ENCODE data around the gene PPP1R8.

DNA sequence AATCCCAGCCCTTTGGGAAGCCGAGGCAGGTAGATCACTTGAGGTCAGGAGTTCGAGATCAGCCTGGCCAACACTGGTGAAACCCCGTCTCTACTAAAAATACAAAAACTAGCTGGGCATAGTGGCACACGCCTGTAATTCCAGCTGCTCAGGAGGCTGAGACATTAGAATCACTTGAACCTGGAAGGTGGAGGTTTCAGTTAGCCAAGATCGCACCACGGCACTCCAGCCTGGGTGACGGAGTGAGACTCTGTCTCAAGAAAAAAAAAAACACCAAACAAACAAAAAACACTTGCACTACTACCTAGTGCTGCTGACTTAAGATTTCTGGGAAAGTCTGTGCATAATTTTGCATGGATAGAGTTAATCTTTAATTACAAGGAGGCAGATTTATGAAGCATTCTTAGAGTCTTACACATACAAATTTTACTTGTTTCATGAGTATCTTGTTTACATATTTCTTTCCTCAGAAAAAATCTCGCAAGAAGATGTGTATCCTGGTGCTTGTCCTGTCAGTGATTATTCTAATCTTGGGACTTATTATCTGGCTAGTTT lies 8.7 kb upstream of the PPP1R8 start:
- TF ChIP-seq, protein P1, sequence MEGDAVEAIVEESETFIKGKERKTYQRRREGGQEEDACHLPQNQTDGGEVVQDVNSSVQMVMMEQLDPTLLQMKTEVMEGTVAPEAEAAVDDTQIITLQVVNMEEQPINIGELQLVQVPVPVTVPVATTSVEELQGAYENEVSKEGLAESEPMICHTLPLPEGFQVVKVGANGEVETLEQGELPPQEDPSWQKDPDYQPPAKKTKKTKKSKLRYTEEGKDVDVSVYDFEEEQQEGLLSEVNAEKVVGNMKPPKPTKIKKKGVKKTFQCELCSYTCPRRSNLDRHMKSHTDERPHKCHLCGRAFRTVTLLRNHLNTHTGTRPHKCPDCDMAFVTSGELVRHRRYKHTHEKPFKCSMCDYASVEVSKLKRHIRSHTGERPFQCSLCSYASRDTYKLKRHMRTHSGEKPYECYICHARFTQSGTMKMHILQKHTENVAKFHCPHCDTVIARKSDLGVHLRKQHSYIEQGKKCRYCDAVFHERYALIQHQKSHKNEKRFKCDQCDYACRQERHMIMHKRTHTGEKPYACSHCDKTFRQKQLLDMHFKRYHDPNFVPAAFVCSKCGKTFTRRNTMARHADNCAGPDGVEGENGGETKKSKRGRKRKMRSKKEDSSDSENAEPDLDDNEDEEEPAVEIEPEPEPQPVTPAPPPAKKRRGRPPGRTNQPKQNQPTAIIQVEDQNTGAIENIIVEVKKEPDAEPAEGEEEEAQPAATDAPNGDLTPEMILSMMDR (IDR thresholded peaks at IDR 0.05), result no peak
- TF ChIP-seq POLR2A (IDR thresholded peaks at IDR 0.05; ENCODE audit: low read depth), result no peak
- no peak for TF ChIP-seq POLR2AphosphoS5 (IDR thresholded peaks at IDR 0.05)
- no peak for TF ChIP-seq EP300 (IDR thresholded peaks at IDR 0.05)
